ENCODE data around the gene CLSTN2.
A peak's percentile ranks its signal among the peaks of the same experiment; 100 is the strongest.

Gene CLSTN2

GRCh38 chr3:140188285-140188684 lies 253.3 kb downstream of the CLSTN2 start:
- DNase-seq (ENCODE audit: low spot score), result no peak

- no peak for DNase-seq (ENCODE audit: low spot score)
These were observed 254.3 kb downstream of the CLSTN2 start for GRCh38 chr3:140189267-140189666.

- DNase-seq (ENCODE audit: low spot score), result no peak
These were observed 255.0 kb downstream of the CLSTN2 start for GRCh38 chr3:140189976-140190375.

- no peak for DNase-seq (ENCODE audit: low spot score)
These were observed 262.0 kb downstream of the CLSTN2 start for GRCh38 chr3:140196970-140197369.

GRCh38 chr3:140198242-140198641 lies 263.3 kb downstream of the CLSTN2 start:
- no peak for DNase-seq (ENCODE audit: low spot score)

GRCh38 chr3:140199008-140199407 lies 264.0 kb downstream of the CLSTN2 start:
- no peak for DNase-seq (ENCODE audit: low spot score)

- DNase-seq (ENCODE audit: low spot score), result no peak
These were observed 264.8 kb downstream of the CLSTN2 start for GRCh38 chr3:140199743-140200142.

- DNase-seq (ENCODE audit: low spot score), result peak; percentile 38
These were observed 268.5 kb downstream of the CLSTN2 start for GRCh38 chr3:140203510-140203909.

GRCh38 chr3:140204271-140204984 lies 269.4 kb downstream of the CLSTN2 start:
- DNase-seq (ENCODE audit: low spot score), result no peak

GRCh38 chr3:140205598-140205997 lies 270.6 kb downstream of the CLSTN2 start:
- no peak for DNase-seq (ENCODE audit: low spot score)

- DNase-seq (ENCODE audit: low spot score), result peak; percentile 42
These were observed 271.4 kb downstream of the CLSTN2 start for GRCh38 chr3:140206196-140207040.

GRCh38 chr3:140207541-140207940 lies 272.6 kb downstream of the CLSTN2 start:
- no peak for DNase-seq (ENCODE audit: low spot score)

- DNase-seq (ENCODE audit: low spot score), result peak; percentile 17
These were observed 281.3 kb downstream of the CLSTN2 start for GRCh38 chr3:140216249-140216648.

GRCh38 chr3:140219291-140219690 lies 284.3 kb downstream of the CLSTN2 start:
- DNase-seq (ENCODE audit: low spot score), result peak; percentile 24

GRCh38 chr3:140219923-140220452 lies 285.0 kb downstream of the CLSTN2 start:
- no peak for DNase-seq (ENCODE audit: low spot score)

GRCh38 chr3:140223197-140223596 lies 288.2 kb downstream of the CLSTN2 start:
- DNase-seq (ENCODE audit: low spot score), result no peak

GRCh38 chr3:140223631-140224030 lies 288.6 kb downstream of the CLSTN2 start:
- peak; percentile 97 for DNase-seq (ENCODE audit: low spot score)

GRCh38 chr3:140224307-140224706 lies 289.3 kb downstream of the CLSTN2 start:
- DNase-seq (ENCODE audit: low spot score), result no peak

- DNase-seq (ENCODE audit: low spot score), result no peak
These were observed 291.0 kb downstream of the CLSTN2 start for GRCh38 chr3:140225996-140226395.

GRCh38 chr3:140233702-140234101 lies 298.7 kb downstream of the CLSTN2 start:
- DNase-seq (ENCODE audit: low spot score), result no peak

GRCh38 chr3:140234256-140234655 lies 299.3 kb downstream of the CLSTN2 start:
- no peak for DNase-seq (ENCODE audit: low spot score)

GRCh38 chr3:140236836-140237501 lies 302.0 kb downstream of the CLSTN2 start:
- no peak for DNase-seq (ENCODE audit: low spot score)

All from kidney tubule cell (primary cell).